Panc1 (cell line): ENCODE data around the gene LLGL1. TPM values are rescaled to one million over a fixed set of nuclear protein-coding genes. Genes with fewer than 3 reads are reported as not detected.

ENCODE experiments used
- ATAC-seq: fragments of 200-7000 bp; cut with Tn5 transposase; 2 replicates; pipeline ENCODE4 v1.9.1; 2020; ENCODE audit warnings: mild to moderate bottlenecking, moderate library complexity
- BruUV-seq: library from RNA; stranded (reverse); fragments of 400-500 nt; replicated peaks from 2 replicates; lab custom pipeline; 2021; lab: Mats Ljungman, UMichigan
- CTCF ChIA-PET: fragments of 300-600 bp; sonication (Branson Sonifier 250); formaldehyde crosslinking; loops from one replicate; lab custom pipeline; 2022; ENCODE audit warnings: antibody characterized with exemption; lab: Charles Lee
- POLR2A ChIA-PET: fragments of 300-600 bp; sonication (Branson Sonifier 250); formaldehyde crosslinking; loops from one replicate; lab custom pipeline; 2022; ENCODE audit warnings: antibody characterized with exemption; lab: Charles Lee
- DNase-seq: peaks from one replicate; pipeline ENCODE4 v3.0.0-alpha.2; 2010; ENCODE audit warnings: low read depth, low spot score
- H3K27ac ChIP-seq: 2 replicates; pipeline ENCODE4 v1.5.1; 2011; ENCODE audit warnings: mild to moderate bottlenecking, low read length, inconsistent platforms
- H3K27me3 ChIP-seq: fragments of 200-500 bp; sonication (Bioruptor generic); 2 replicates; pipeline ENCODE4 v1.6.0; 2014; ENCODE audit warnings: low read length, inconsistent platforms; ENCODE audit not compliant: control insufficient read depth, insufficient read depth
- H3K36me3 ChIP-seq: fragments of 200-500 bp; sonication (Bioruptor generic); 2 replicates; pipeline ENCODE4 v1.5.1; 2014; ENCODE audit warnings: inconsistent platforms, mild to moderate bottlenecking, low read length, moderate library complexity; ENCODE audit not compliant: control insufficient read depth, insufficient read depth
- H3K4me1 ChIP-seq: 2 replicates; pipeline ENCODE4 v1.5.1; 2011; ENCODE audit warnings: inconsistent platforms, mild to moderate bottlenecking, low read length, moderate library complexity; ENCODE audit not compliant: control insufficient read depth, insufficient read depth
- H3K4me3 ChIP-seq, 2 experiments: 2 replicates each; pipeline ENCODE4 v1.5.1; 2011 to 2012; ENCODE audit warnings: low read depth in 2 of 2, low read length in 2 of 2, mild to moderate bottlenecking in 2 of 2, inconsistent platforms in 1 of 2, moderate library complexity in 1 of 2
- H3K9me3 ChIP-seq: fragments of 200-500 bp; sonication (Bioruptor generic); 2 replicates; pipeline ENCODE4 v1.5.1; 2014; ENCODE audit warnings: low read depth, mild to moderate bottlenecking, inconsistent platforms, low read length, moderate library complexity; ENCODE audit not compliant: control insufficient read depth, insufficient read depth
- CTCF ChIP-seq: fragments of 450-650 bp; IDR thresholded peaks from 2 replicates; pipeline ENCODE4 v1.5.1; 2017; ENCODE audit warnings: mild to moderate bottlenecking
- POLR2AphosphoS5 ChIP-seq: IDR thresholded peaks from 2 replicates; pipeline ENCODE4 v1.6.1; 2012; ENCODE audit warnings: mild to moderate bottlenecking, low read depth, low read length, moderate library complexity
- REST ChIP-seq, 2 experiments: IDR thresholded peaks; 2 replicates each; pipeline ENCODE4 v1.6.1; 2011 to 2012; ENCODE audit warnings: low read depth in 2 of 2, control low read depth in 1 of 2, low read length in 1 of 2, mild to moderate bottlenecking in 1 of 2, moderate library complexity in 1 of 2; ENCODE audit not compliant: insufficient read depth in 1 of 2
- SIN3A ChIP-seq: IDR thresholded peaks from 2 replicates; pipeline ENCODE4 v1.6.1; 2012; ENCODE audit warnings: low read depth, mild to moderate bottlenecking, low read length, moderate library complexity, borderline replicate concordance; ENCODE audit not compliant: insufficient read depth
- TCF7L2 ChIP-seq: IDR thresholded peaks from 2 replicates; pipeline ENCODE4 v1.6.1; 2011; ENCODE audit warnings: mild to moderate bottlenecking, low read depth, low read length, inconsistent platforms
- in situ Hi-C: cut with HindIII; loops from 2 replicates; pipeline ENCODE4 v1.10.0; 2016; ENCODE audit warnings: low sequenced_read_pairs, low pct_unique_long_range_greater_than_20kb
- intact Hi-C: fragments of 100-400 bp; cut with micrococcal nuclease; formaldehyde crosslinking; loops from one replicate; pipeline ENCODE4 v1.10.0; 2022; ENCODE audit not compliant: unreplicated experiment
- total RNA-seq: library from RNA; stranded (reverse); gene quantifications from one replicate; pipeline ENCODE4 v1.2.1, GENCODE V29; 2021; ENCODE audit not compliant: unreplicated experiment

Gene LLGL1
- total RNA-seq, 1 experiment from 2014 or later = 18.4 TPM

- TF ChIP-seq POLR2AphosphoS5 = no peak
- no peak for TF ChIP-seq CTCF
- no peak for TF ChIP-seq SIN3A
- TF ChIP-seq TCF7L2 = no peak
- TF ChIP-seq REST (IDR thresholded peaks at IDR 0.05; ENCODE audit: insufficient read depth in 1 of 2, low read depth in 2 of 2, low read length in 1 of 2) = no peak
- DNase-seq (no peak), ATAC-seq (peak; percentile 11; the same call in 1 of the 2 replicates)
- Histone ChIP-seq H3K27me3 (no peaks in the 10 kb centered on the region), H3K27ac (peak overlapping the region; percentile 86), H3K4me1 (peaks cover 21% of the 10 kb centered on the region), H3K4me3 (peak overlapping the region; percentile 56 to 84), H3K36me3 (peaks cover under 1% of the 10 kb centered on the region; the same call in 1 of the 2 replicates), H3K9me3 (no peaks in the 10 kb centered on the region)
- ChIA-PET CTCF (no interaction called here), POLR2A (interaction anchor here (0.6 kb wide), 1 partner anchor 123 kb away, joined by 3 read pairs; no protein-coding TSS in a partner anchor)
- BruUV-seq = no TSS peak
- in situ Hi-C loops (no loop called here), intact Hi-C loops (no loop called here)
These were observed 43.1 kb upstream of the LLGL1 start for GRCh38 chr17:18182110-18182977.

- ChIA-PET CTCF (no interaction called here), POLR2A (interaction anchor here (0.6 kb wide), 1 partner anchor 124 kb away, joined by 3 read pairs; no protein-coding TSS in a partner anchor)
- intact Hi-C loops = no loop called here
- Histone ChIP-seq H3K9me3 (no peaks in the 10 kb centered on the region), H3K27ac (peak overlapping the region; percentile 86), H3K4me3 (peak overlapping the region; percentile 56 to 84), H3K36me3 (peaks cover 2% of the 10 kb centered on the region; the same call in 1 of the 2 replicates), H3K27me3 (no peaks in the 10 kb centered on the region), H3K4me1 (peaks cover 27% of the 10 kb centered on the region)
- BruUV-seq = no TSS peak
- no peak for TF ChIP-seq TCF7L2
- no peak for TF ChIP-seq SIN3A
- peak; percentile 60 for TF ChIP-seq POLR2AphosphoS5
- no peak for DNase-seq
- ATAC-seq = peak; percentile 77
- in situ Hi-C loops = no loop called here
These were observed 42.5 kb upstream of the LLGL1 start for GRCh38 chr17:18182978-18183333.
